ENCODE data around the gene PRPH.

GRCh38 chr12:49340095-49340870, 45.3 kb downstream of the PRPH start:
- TF ChIP-seq CTCF (conservative IDR thresholded peaks at IDR 0.05; ENCODE audit: low read depth, low read length) (no peak), MAZ (IDR thresholded peaks at IDR 0.05; ENCODE audit: borderline replicate concordance, low read depth, low read length) (no peak), BHLHE40 (IDR thresholded peaks at IDR 0.05; ENCODE audit: low read depth, low read length) (no peak), CHD1 (IDR thresholded peaks at IDR 0.05; ENCODE audit: low read depth, low read length) (no peak), RCOR1 (IDR thresholded peaks at IDR 0.05; ENCODE audit: insufficient replicate concordance, low read length) (no peak), MXI1 (IDR thresholded peaks at IDR 0.05; ENCODE audit: borderline replicate concordance, low read depth, low read length) (no peak), POLR2A (IDR thresholded peaks at IDR 0.05; ENCODE audit: low read depth, low read length) (no peak)
